WTC11 (cell line): Measurements from ENCODE around the gene PIP4K2A. TPM values are rescaled to one million over a fixed set of nuclear protein-coding genes. Genes with fewer than 3 reads are reported as not detected.
A peak's percentile ranks its signal among the peaks of the same experiment; 100 is the strongest.

Experiments used
- ATAC-seq: fragments of 200-7000 bp; cut with Tn5 transposase; 2 replicates; pipeline ENCODE4 v1.10.0; 2021; ENCODE audit warnings: mild to moderate bottlenecking, moderate library complexity
- CTCF ChIA-PET: fragments of 300-600 bp; sonication (Branson Sonifier 250); formaldehyde crosslinking; loops from one replicate; lab custom pipeline; 2021; ENCODE audit warnings: antibody characterized with exemption; lab: Charles Lee
- POLR2A ChIA-PET: fragments of 350-600 bp; sonication (Branson Sonifier 250); formaldehyde crosslinking; loops from one replicate; lab custom pipeline; 2021; ENCODE audit warnings: antibody characterized with exemption; lab: Charles Lee
- DNase-seq: peaks from one replicate; pipeline ENCODE4 v3.0.0; 2021; ENCODE audit warnings: low spot score
- H3K27ac Mint-ChIP-seq: 2 replicates; pipeline ENCODE4 v1.8.0; 2021; ENCODE audit warnings: mixed read lengths
- H3K27me3 Mint-ChIP-seq: 2 replicates; pipeline ENCODE4 v1.8.0; 2021; ENCODE audit warnings: low read depth, mild to moderate bottlenecking, moderate library complexity, mixed read lengths
- H3K36me3 Mint-ChIP-seq: 2 replicates; pipeline ENCODE4 v1.8.0; 2021; ENCODE audit warnings: mixed read lengths
- H3K4me1 Mint-ChIP-seq: 2 replicates; pipeline ENCODE4 v1.8.0; 2022; ENCODE audit warnings: mixed read lengths
- H3K4me3 Mint-ChIP-seq: 2 replicates; pipeline ENCODE4 v1.8.0; 2021; ENCODE audit warnings: mild to moderate bottlenecking, moderate library complexity, mixed read lengths
- H3K9me3 Mint-ChIP-seq: 2 replicates; pipeline ENCODE4 v1.8.0; 2021; ENCODE audit warnings: mixed read lengths
- ATF1 ChIP-seq: sonication (generic); formaldehyde crosslinking; IDR thresholded peaks from 2 replicates; pipeline ENCODE4 v1.8.1; 2023; ENCODE audit warnings: mild to moderate bottlenecking, moderate library complexity, missing genetic modification reagents
- CREM ChIP-seq: sonication (generic); formaldehyde crosslinking; IDR thresholded peaks from 2 replicates; pipeline ENCODE4 v1.8.1; 2022; ENCODE audit warnings: mild to moderate bottlenecking, missing genetic modification reagents, moderate library complexity
- ERG ChIP-seq: fragments of 250-450 bp; sonication (Bioruptor Pico); IDR thresholded peaks from 2 replicates; pipeline ENCODE4 v1.8.0; 2021; ENCODE audit warnings: mild to moderate bottlenecking
- ETV6 ChIP-seq: sonication (generic); formaldehyde crosslinking; IDR thresholded peaks from 2 replicates; pipeline ENCODE4 v1.8.1; 2022; ENCODE audit warnings: mild to moderate bottlenecking, missing genetic modification reagents
- FOXJ3 ChIP-seq: sonication (generic); formaldehyde crosslinking; IDR thresholded peaks from 2 replicates; pipeline ENCODE4 v1.9.0; 2021; ENCODE audit warnings: missing genetic modification reagents, mild to moderate bottlenecking, borderline replicate concordance
- FOXK1 ChIP-seq: sonication (generic); formaldehyde crosslinking; IDR thresholded peaks from 2 replicates; pipeline ENCODE4 v1.8.0; 2022; ENCODE audit warnings: mild to moderate bottlenecking, moderate library complexity, missing genetic modification reagents
- GRHL2 ChIP-seq: fragments of 250-450 bp; sonication (Bioruptor Pico); IDR thresholded peaks from 2 replicates; pipeline ENCODE4 v1.8.0; 2022; ENCODE audit warnings: mild to moderate bottlenecking, moderate library complexity; ENCODE audit not compliant: insufficient replicate concordance, severe bottlenecking
- JAZF1 ChIP-seq: fragments of 250-450 bp; sonication (Bioruptor Pico); IDR thresholded peaks from 2 replicates; pipeline ENCODE4 v1.9.0; 2021; ENCODE audit warnings: moderate library complexity, mild to moderate bottlenecking, inconsistent platforms
- KAT7 ChIP-seq: sonication (generic); formaldehyde crosslinking; IDR thresholded peaks from 2 replicates; pipeline ENCODE4 v1.8.1; 2023; ENCODE audit warnings: missing genetic modification reagents, mild to moderate bottlenecking, borderline replicate concordance
- NR1H2 ChIP-seq: sonication (generic); formaldehyde crosslinking; IDR thresholded peaks from 2 replicates; pipeline ENCODE4 v1.9.0; 2021; ENCODE audit warnings: mild to moderate bottlenecking, moderate library complexity, missing genetic modification reagents
- NR3C1 ChIP-seq: sonication (generic); formaldehyde crosslinking; conservative IDR thresholded peaks from 2 replicates; pipeline ENCODE4 v1.8.1; 2023; ENCODE audit warnings: low read depth, mild to moderate bottlenecking, missing genetic modification reagents
- OVOL2 ChIP-seq: fragments of 250-450 bp; sonication (Bioruptor Pico); IDR thresholded peaks from 2 replicates; pipeline ENCODE4 v1.9.0; 2021; ENCODE audit warnings: mild to moderate bottlenecking, borderline replicate concordance
- SP1 ChIP-seq: sonication (generic); formaldehyde crosslinking; conservative IDR thresholded peaks from 2 replicates; pipeline ENCODE4 v1.8.1; 2022; ENCODE audit warnings: missing genetic modification reagents
- TP53 ChIP-seq: sonication (generic); formaldehyde crosslinking; IDR thresholded peaks from 2 replicates; pipeline ENCODE4 v1.8.1; 2023; ENCODE audit warnings: mild to moderate bottlenecking, missing genetic modification reagents
- ZMAT4 ChIP-seq: fragments of 250-450 bp; sonication (Bioruptor Pico); IDR thresholded peaks from 2 replicates; pipeline ENCODE4 v1.9.0; 2021; ENCODE audit warnings: mild to moderate bottlenecking
- ZNF219 ChIP-seq: sonication (generic); formaldehyde crosslinking; IDR thresholded peaks from 2 replicates; pipeline ENCODE4 v1.8.0; 2023; ENCODE audit warnings: missing genetic modification reagents, mild to moderate bottlenecking, borderline replicate concordance
- ZNF263 ChIP-seq: sonication (generic); formaldehyde crosslinking; IDR thresholded peaks from 2 replicates; pipeline ENCODE4 v1.8.1; 2022; ENCODE audit warnings: low read depth, mild to moderate bottlenecking, moderate library complexity, missing genetic modification reagents
- ZNF423 ChIP-seq: fragments of 250-450 bp; sonication (Bioruptor Pico); IDR thresholded peaks from 2 replicates; pipeline ENCODE4 v2.1.2; 2022; ENCODE audit warnings: mild to moderate bottlenecking, moderate library complexity
- total RNA-seq: library from RNA; stranded (reverse); gene quantifications from 3 replicates; pipeline ENCODE4 v1.2.3, GENCODE V29; 2021
- TF ChIP-seq, protein P1 (sequence below): fragments of 200-600 bp; IDR thresholded peaks from 2 replicates; pipeline ENCODE4 v1.8.0; 2022; ENCODE audit warnings: antibody characterized with exemption
- TF ChIP-seq, protein P2 (sequence below): sonication (generic); formaldehyde crosslinking; IDR thresholded peaks from 2 replicates; pipeline ENCODE4 v1.8.0; 2023; ENCODE audit warnings: mild to moderate bottlenecking, missing genetic modification reagents
- TF ChIP-seq, protein P3 (sequence below): fragments of 250-450 bp; sonication (Bioruptor Pico); IDR thresholded peaks from 2 replicates; pipeline ENCODE4 v1.9.0; 2021; ENCODE audit warnings: mild to moderate bottlenecking
- TF ChIP-seq, protein P4 (sequence below): sonication (generic); formaldehyde crosslinking; IDR thresholded peaks from 2 replicates; pipeline ENCODE4 v1.8.1; 2023; ENCODE audit warnings: mild to moderate bottlenecking, missing genetic modification reagents
- TF ChIP-seq, protein P5 (sequence below): sonication (generic); formaldehyde crosslinking; IDR thresholded peaks from 2 replicates; pipeline ENCODE4 v1.8.1; 2022; ENCODE audit warnings: mild to moderate bottlenecking, moderate library complexity, missing genetic modification reagents
- TF ChIP-seq, protein P6 (sequence below): sonication (generic); formaldehyde crosslinking; IDR thresholded peaks from 2 replicates; pipeline ENCODE4 v1.8.1; 2022; ENCODE audit warnings: low read depth, missing genetic modification reagents, borderline replicate concordance

PIP4K2A gene
- total RNA-seq, 1 experiment from 2014 or later: 47.5 TPM

- Mint-ChIP-seq H3K36me3 (no peaks in the 10 kb centered on the region), H3K27ac (peak overlapping the region; percentile 73), H3K9me3 (no peaks in the 10 kb centered on the region), H3K4me3 (no peak overlapping the region), H3K4me1 (peaks cover 79% of the 10 kb centered on the region)
- DNase-seq: no peak
- ChIA-PET POLR2A (no interaction called here), CTCF (no interaction called here)
- no peak for ATAC-seq
- TF ChIP-seq ETV6 (CRISPR knock-in tag) (no peak), KAT7 (no peak), OVOL2 (no peak), JAZF1 (no peak), GRHL2 (no peak), TP53 (CRISPR knock-in tag) (no peak), CREM (CRISPR knock-in tag) (no peak), ZNF423 (no peak), FOXK1 (CRISPR knock-in tag) (no peak), NR3C1 (CRISPR knock-in tag) (no peak), SP1 (no peak), NR1H2 (CRISPR knock-in tag) (no peak), ATF1 (CRISPR knock-in tag) (no peak), ZMAT4 (no peak), FOXJ3 (CRISPR knock-in tag) (no peak)
- TF ChIP-seq, protein P1, sequence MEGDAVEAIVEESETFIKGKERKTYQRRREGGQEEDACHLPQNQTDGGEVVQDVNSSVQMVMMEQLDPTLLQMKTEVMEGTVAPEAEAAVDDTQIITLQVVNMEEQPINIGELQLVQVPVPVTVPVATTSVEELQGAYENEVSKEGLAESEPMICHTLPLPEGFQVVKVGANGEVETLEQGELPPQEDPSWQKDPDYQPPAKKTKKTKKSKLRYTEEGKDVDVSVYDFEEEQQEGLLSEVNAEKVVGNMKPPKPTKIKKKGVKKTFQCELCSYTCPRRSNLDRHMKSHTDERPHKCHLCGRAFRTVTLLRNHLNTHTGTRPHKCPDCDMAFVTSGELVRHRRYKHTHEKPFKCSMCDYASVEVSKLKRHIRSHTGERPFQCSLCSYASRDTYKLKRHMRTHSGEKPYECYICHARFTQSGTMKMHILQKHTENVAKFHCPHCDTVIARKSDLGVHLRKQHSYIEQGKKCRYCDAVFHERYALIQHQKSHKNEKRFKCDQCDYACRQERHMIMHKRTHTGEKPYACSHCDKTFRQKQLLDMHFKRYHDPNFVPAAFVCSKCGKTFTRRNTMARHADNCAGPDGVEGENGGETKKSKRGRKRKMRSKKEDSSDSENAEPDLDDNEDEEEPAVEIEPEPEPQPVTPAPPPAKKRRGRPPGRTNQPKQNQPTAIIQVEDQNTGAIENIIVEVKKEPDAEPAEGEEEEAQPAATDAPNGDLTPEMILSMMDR: no peak
- TF ChIP-seq, protein P2, sequence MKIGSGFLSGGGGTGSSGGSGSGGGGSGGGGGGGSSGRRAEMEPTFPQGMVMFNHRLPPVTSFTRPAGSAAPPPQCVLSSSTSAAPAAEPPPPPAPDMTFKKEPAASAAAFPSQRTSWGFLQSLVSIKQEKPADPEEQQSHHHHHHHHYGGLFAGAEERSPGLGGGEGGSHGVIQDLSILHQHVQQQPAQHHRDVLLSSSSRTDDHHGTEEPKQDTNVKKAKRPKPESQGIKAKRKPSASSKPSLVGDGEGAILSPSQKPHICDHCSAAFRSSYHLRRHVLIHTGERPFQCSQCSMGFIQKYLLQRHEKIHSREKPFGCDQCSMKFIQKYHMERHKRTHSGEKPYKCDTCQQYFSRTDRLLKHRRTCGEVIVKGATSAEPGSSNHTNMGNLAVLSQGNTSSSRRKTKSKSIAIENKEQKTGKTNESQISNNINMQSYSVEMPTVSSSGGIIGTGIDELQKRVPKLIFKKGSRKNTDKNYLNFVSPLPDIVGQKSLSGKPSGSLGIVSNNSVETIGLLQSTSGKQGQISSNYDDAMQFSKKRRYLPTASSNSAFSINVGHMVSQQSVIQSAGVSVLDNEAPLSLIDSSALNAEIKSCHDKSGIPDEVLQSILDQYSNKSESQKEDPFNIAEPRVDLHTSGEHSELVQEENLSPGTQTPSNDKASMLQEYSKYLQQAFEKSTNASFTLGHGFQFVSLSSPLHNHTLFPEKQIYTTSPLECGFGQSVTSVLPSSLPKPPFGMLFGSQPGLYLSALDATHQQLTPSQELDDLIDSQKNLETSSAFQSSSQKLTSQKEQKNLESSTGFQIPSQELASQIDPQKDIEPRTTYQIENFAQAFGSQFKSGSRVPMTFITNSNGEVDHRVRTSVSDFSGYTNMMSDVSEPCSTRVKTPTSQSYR: no peak
- TF ChIP-seq, protein P3, sequence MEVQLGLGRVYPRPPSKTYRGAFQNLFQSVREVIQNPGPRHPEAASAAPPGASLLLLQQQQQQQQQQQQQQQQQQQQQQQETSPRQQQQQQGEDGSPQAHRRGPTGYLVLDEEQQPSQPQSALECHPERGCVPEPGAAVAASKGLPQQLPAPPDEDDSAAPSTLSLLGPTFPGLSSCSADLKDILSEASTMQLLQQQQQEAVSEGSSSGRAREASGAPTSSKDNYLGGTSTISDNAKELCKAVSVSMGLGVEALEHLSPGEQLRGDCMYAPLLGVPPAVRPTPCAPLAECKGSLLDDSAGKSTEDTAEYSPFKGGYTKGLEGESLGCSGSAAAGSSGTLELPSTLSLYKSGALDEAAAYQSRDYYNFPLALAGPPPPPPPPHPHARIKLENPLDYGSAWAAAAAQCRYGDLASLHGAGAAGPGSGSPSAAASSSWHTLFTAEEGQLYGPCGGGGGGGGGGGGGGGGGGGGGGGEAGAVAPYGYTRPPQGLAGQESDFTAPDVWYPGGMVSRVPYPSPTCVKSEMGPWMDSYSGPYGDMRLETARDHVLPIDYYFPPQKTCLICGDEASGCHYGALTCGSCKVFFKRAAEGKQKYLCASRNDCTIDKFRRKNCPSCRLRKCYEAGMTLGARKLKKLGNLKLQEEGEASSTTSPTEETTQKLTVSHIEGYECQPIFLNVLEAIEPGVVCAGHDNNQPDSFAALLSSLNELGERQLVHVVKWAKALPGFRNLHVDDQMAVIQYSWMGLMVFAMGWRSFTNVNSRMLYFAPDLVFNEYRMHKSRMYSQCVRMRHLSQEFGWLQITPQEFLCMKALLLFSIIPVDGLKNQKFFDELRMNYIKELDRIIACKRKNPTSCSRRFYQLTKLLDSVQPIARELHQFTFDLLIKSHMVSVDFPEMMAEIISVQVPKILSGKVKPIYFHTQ (CRISPR knock-in tag): no peak
- TF ChIP-seq, all 79 proteins: peak for 0
- H3K27me3 Mint-ChIP-seq: no peaks in the 10 kb centered on the region
Observed at GRCh38 chr10:22629126-22629525, 85.3 kb downstream of the PIP4K2A start.

- peaks cover 85% of the 10 kb centered on the region for H3K4me1 Mint-ChIP-seq
- no peak overlapping the region; the same call in 1 of the 2 replicates for H3K27ac Mint-ChIP-seq
- TF ChIP-seq TP53 (CRISPR knock-in tag): no peak
- TF ChIP-seq, protein P4, sequence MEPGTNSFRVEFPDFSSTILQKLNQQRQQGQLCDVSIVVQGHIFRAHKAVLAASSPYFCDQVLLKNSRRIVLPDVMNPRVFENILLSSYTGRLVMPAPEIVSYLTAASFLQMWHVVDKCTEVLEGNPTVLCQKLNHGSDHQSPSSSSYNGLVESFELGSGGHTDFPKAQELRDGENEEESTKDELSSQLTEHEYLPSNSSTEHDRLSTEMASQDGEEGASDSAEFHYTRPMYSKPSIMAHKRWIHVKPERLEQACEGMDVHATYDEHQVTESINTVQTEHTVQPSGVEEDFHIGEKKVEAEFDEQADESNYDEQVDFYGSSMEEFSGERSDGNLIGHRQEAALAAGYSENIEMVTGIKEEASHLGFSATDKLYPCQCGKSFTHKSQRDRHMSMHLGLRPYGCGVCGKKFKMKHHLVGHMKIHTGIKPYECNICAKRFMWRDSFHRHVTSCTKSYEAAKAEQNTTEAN: no peak
- no peak for TF ChIP-seq CREM (CRISPR knock-in tag)
- TF ChIP-seq ZNF263 (CRISPR knock-in tag): no peak
- no peak for TF ChIP-seq ERG (CRISPR knock-in tag)
- no peak for TF ChIP-seq ZNF219 (CRISPR knock-in tag)
- TF ChIP-seq JAZF1: no peak
- TF ChIP-seq, protein P5, sequence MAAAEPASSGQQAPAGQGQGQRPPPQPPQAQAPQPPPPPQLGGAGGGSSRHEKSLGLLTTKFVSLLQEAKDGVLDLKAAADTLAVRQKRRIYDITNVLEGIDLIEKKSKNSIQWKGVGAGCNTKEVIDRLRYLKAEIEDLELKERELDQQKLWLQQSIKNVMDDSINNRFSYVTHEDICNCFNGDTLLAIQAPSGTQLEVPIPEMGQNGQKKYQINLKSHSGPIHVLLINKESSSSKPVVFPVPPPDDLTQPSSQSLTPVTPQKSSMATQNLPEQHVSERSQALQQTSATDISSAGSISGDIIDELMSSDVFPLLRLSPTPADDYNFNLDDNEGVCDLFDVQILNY (CRISPR knock-in tag): no peak
- TF ChIP-seq, protein P6, sequence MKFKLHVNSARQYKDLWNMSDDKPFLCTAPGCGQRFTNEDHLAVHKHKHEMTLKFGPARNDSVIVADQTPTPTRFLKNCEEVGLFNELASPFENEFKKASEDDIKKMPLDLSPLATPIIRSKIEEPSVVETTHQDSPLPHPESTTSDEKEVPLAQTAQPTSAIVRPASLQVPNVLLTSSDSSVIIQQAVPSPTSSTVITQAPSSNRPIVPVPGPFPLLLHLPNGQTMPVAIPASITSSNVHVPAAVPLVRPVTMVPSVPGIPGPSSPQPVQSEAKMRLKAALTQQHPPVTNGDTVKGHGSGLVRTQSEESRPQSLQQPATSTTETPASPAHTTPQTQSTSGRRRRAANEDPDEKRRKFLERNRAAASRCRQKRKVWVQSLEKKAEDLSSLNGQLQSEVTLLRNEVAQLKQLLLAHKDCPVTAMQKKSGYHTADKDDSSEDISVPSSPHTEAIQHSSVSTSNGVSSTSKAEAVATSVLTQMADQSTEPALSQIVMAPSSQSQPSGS (CRISPR knock-in tag): no peak
Observed at GRCh38 chr10:22628309-22628708, 86.1 kb downstream of the PIP4K2A start.

More at GRCh38 chr10:22628309-22628708, 86.1 kb downstream of the PIP4K2A start:
- ATAC-seq (no peak), DNase-seq (no peak)
- ChIA-PET POLR2A (no interaction called here), CTCF (interaction anchor here (0.5 to 1.8 kb wide), 2 partner anchors 11 to 1236 kb away, joined by 3 to 5 read pairs; no protein-coding TSS in a partner anchor)
- Mint-ChIP-seq H3K36me3 (no peaks in the 10 kb centered on the region), H3K27me3 (no peaks in the 10 kb centered on the region), H3K4me3 (no peak overlapping the region), H3K9me3 (no peaks in the 10 kb centered on the region)
